K562 (cell line): ENCODE data around the gene CACNA1C. TPM values are rescaled to one million over a fixed set of nuclear protein-coding genes. Genes with fewer than 3 reads are reported as not detected.

Experiments
- ATAC-seq: fragments of 200-7000 bp; cut with Tn5 transposase; 3 replicates; pipeline ENCODE4 v1.9.1; 2020; ENCODE audit warnings: moderate library complexity
- BruUV-seq: library from RNA; stranded (reverse); fragments of 400-500 nt; replicated peaks from 2 replicates; lab custom pipeline; 2021; lab: Mats Ljungman, UMichigan
- CTCF ChIA-PET: fragments of 300-600 bp; formaldehyde crosslinking; extraction: SDS; loops from one replicate; lab custom pipeline; 2021; ENCODE audit warnings: low intra/inter-chr PET ratio; lab: Yijun Ruan, JAX
- POLR2A ChIA-PET: fragments of 300-600, 350-650 bp; sonication (Branson Sonifier 250); formaldehyde crosslinking; extraction: SDS; loops from one replicate; lab custom pipeline; 2021; ENCODE audit warnings: antibody characterized with exemption, inconsistent platforms; lab: Yijun Ruan, JAX
- DNase-seq, 4 experiments: peaks; one replicate each; pipeline versions ENCODE4 v3.0.0 to v3.0.0-alpha.2; 2011 to 2018; ENCODE audit warnings: low spot score in 3 of 4, mixed read lengths in 3 of 4; ENCODE audit errors: extremely low read depth in 1 of 4
- FAIRE-seq: peaks from 2 replicates; lab custom pipeline; 2011; peaks lifted over from hg19 to GRCh38; lab: Jason Lieb, UNC
- H2AFZ ChIP-seq: 2 replicates; pipeline ENCODE4 v1.6.0; 2011; ENCODE audit warnings: low read depth, low read length, control low read depth, inconsistent platforms
- H3K27ac ChIP-seq: fragments of 200-600 bp; 3 replicates; pipeline ENCODE4 v1.8.0; 2011; ENCODE audit warnings: low read depth, mild to moderate bottlenecking, control low read depth, inconsistent platforms, low read length, moderate library complexity, mixed read lengths; ENCODE audit errors: extremely low read depth
- H3K27me3 ChIP-seq, 2 experiments: fragments of 300-600 bp in 1 of 2; 2 replicates in 1 of 2; 3 replicates in 1 of 2; pipeline versions ENCODE4 v1.6.0 to v1.8.0; 2011; ENCODE audit warnings: inconsistent platforms in 2 of 2, low read length in 2 of 2, mild to moderate bottlenecking in 1 of 2, mixed read lengths in 1 of 2, moderate library complexity in 1 of 2; ENCODE audit not compliant: control insufficient read depth in 2 of 2, insufficient read depth in 2 of 2
- H3K36me3 ChIP-seq: fragments of 300-600 bp; 3 replicates; pipeline ENCODE4 v1.8.0; 2011; ENCODE audit warnings: mild to moderate bottlenecking, low read length, inconsistent platforms; ENCODE audit not compliant: control insufficient read depth, insufficient read depth
- H3K4me1 ChIP-seq, 2 experiments: fragments of 200-600 bp in 1 of 2; replicated peaks in 1 of 2; 2 replicates in 1 of 2; 3 replicates in 1 of 2; pipeline versions ENCODE4 v1.5.1 to v1.8.0; 2011; ENCODE audit warnings: inconsistent platforms in 2 of 2, low read length in 2 of 2, mild to moderate bottlenecking in 1 of 2, mixed read lengths in 1 of 2, moderate library complexity in 1 of 2; ENCODE audit not compliant: control insufficient read depth in 2 of 2, insufficient read depth in 2 of 2
- H3K4me2 ChIP-seq: 2 replicates; pipeline ENCODE4 v1.6.1; 2011; ENCODE audit warnings: low read length, control low read depth, inconsistent platforms, mixed read lengths; ENCODE audit not compliant: insufficient read depth
- H3K4me3 ChIP-seq: fragments of 200-600 bp; sonication (generic), shearing (Covaris generic); 2 replicates; pipeline ENCODE4 v1.5.1; 2016; ENCODE audit warnings: control low read depth, inconsistent platforms
- H3K79me2 ChIP-seq: fragments of 200-600 bp; 3 replicates; pipeline ENCODE4 v1.8.0; 2011; ENCODE audit warnings: low read length, inconsistent platforms; ENCODE audit not compliant: control insufficient read depth, insufficient read depth
- H3K9ac ChIP-seq, 2 experiments: 2 replicates each; pipeline versions ENCODE4 v1.6.0 to v1.6.1; 2011; ENCODE audit warnings: low read depth in 2 of 2, low read length in 2 of 2, control low read depth in 1 of 2, inconsistent platforms in 1 of 2, mild to moderate bottlenecking in 1 of 2, mixed read lengths in 1 of 2; ENCODE audit not compliant: insufficient read depth in 1 of 2
- H3K9me1 ChIP-seq: one replicate; pipeline ENCODE4 v1.6.0; 2011; ENCODE audit warnings: inconsistent platforms, mild to moderate bottlenecking, low read length, moderate library complexity; ENCODE audit not compliant: control insufficient read depth, insufficient read depth
- H3K9me3 ChIP-seq: replicated peaks from 2 replicates; pipeline ENCODE4 v1.5.1; 2011; ENCODE audit warnings: low read depth, low read length, inconsistent platforms; ENCODE audit not compliant: control insufficient read depth, insufficient read depth
- H4K20me1 ChIP-seq: replicated peaks from 2 replicates; pipeline ENCODE4 v1.6.1; 2011; ENCODE audit warnings: low read length, inconsistent platforms, mixed read lengths; ENCODE audit not compliant: control insufficient read depth, insufficient read depth
- BDP1 ChIP-seq: IDR thresholded peaks from 3 replicates; pipeline ENCODE4 v1.6.1; 2011; ENCODE audit not compliant: insufficient read length, insufficient read depth
- CBFB ChIP-seq: sonication (generic); formaldehyde crosslinking; IDR thresholded peaks from 2 replicates; pipeline ENCODE4 v1.4.0; 2020; ENCODE audit warnings: mild to moderate bottlenecking, missing genetic modification reagents
- CREBBP ChIP-seq: IDR thresholded peaks from one replicate; pipeline ENCODE4 v1.6.1; 2012; ENCODE audit warnings: low read depth, mild to moderate bottlenecking, control low read depth, inconsistent platforms, low read length
- ILK ChIP-seq: fragments of 450-650 bp; IDR thresholded peaks from 2 replicates; pipeline ENCODE4 v1.6.1; 2016; ENCODE audit warnings: missing genetic modification characterization, low read depth, mild to moderate bottlenecking, missing compliant biosample characterization, moderate library complexity, borderline replicate concordance
- MTF1 ChIP-seq: fragments of 250-450 bp; sonication (Bioruptor Pico); IDR thresholded peaks from 2 replicates; pipeline ENCODE4 v1.9.0; 2021; ENCODE audit warnings: moderate library complexity, mild to moderate bottlenecking, inconsistent platforms, borderline replicate concordance
- PRPF4 ChIP-seq: fragments of 200-400 bp; formaldehyde crosslinking; IDR thresholded peaks from one replicate; pipeline ENCODE4 v1.6.1; 2017; ENCODE audit warnings: low read length, low read depth, mild to moderate bottlenecking; ENCODE audit not compliant: insufficient read depth, poor library complexity, severe bottlenecking
- TBP ChIP-seq: optimal IDR thresholded peaks from 2 replicates; pipeline ENCODE3; 2011; ENCODE audit warnings: low read depth, low read length, improper control_type of control experiment
- ZNF165 ChIP-seq: fragments of 250-450 bp; sonication (Bioruptor Pico); IDR thresholded peaks from 2 replicates; pipeline ENCODE4 v1.4.0; 2020; ENCODE audit warnings: borderline replicate concordance
- ZNF444 ChIP-seq: fragments of 250-450 bp; sonication (Bioruptor Pico); IDR thresholded peaks from 2 replicates; pipeline ENCODE4 v1.4.0; 2020; ENCODE audit warnings: mild to moderate bottlenecking, moderate library complexity
- ZNF699 ChIP-seq: fragments of 250-450 bp; sonication (Bioruptor Pico); IDR thresholded peaks from 2 replicates; pipeline ENCODE4 v1.8.0; 2021; ENCODE audit warnings: mild to moderate bottlenecking, moderate library complexity; ENCODE audit not compliant: insufficient replicate concordance
- WGBS: fragments of 100-300 bp; shearing (Covaris generic); methylation state at CpG from one replicate; pipeline ENCODE4 v1.1.6; 2016; ENCODE audit warnings: low coverage, mixed read lengths; ENCODE audit not compliant: insufficient coverage; ENCODE audit errors: missing lambda C conversion rate; 5-methylcytosine and 5-hydroxymethylcytosine counted together
- in situ Hi-C: fragments of 300-500 bp; cut with MboI; formaldehyde crosslinking; loops from 4 replicates; pipeline ENCODE4 v1.15.0; 2018; ENCODE audit warnings: inconsistent platforms, mixed read lengths
- intact Hi-C: fragments of 100-400 bp; cut with micrococcal nuclease; formaldehyde crosslinking; loops from 2 replicates; pipeline ENCODE4 v1.14.2; 2022
- polyA plus RNA-seq, 8 experiments: library from polyadenylated mRNA; depleted of rRNA in 4 of 8; stranded (reverse) in 5 of 8; unstranded in 3 of 8; fragments of >200 nt; fragmentation: Nextera tagmentation in 2 of 8; fragmentation: Illumina TruSeq in 1 of 8; extraction: Ambion mirVana in 2 of 8; extraction: Trizol in 1 of 8; gene quantifications; 2 replicates each; pipeline versions ENCODE4 v1.2.1 to v1.2.3, GENCODE V29; 2011 to 2014; ENCODE audit warnings: inconsistent platforms in 1 of 8, missing spikeins in 1 of 8
- total RNA-seq, 7 experiments: library from RNA; depleted of rRNA in 6 of 7; stranded (reverse); fragments of >200 nt in 6 of 7; fragmentation: Illumina TruSeq in 2 of 7; extraction: Trizol in 2 of 7; gene quantifications; 2 replicates each; pipeline versions ENCODE4 v1.2.1 to v1.2.3, GENCODE V29; 2011 to 2021; ENCODE audit warnings: low replicate concordance in 1 of 7
- TF ChIP-seq, protein P1 (sequence below): sonication (generic); formaldehyde crosslinking; IDR thresholded peaks from 2 replicates; pipeline ENCODE4 v1.9.0; 2022; ENCODE audit warnings: mild to moderate bottlenecking, missing genetic modification reagents
- TF ChIP-seq, protein P2 (sequence below), 2 experiments: IDR thresholded peaks in 1 of 2; conservative IDR thresholded peaks in 1 of 2; 2 replicates each; pipeline ENCODE4 v1.6.1; 2016; ENCODE audit warnings: low read depth in 2 of 2, mild to moderate bottlenecking in 1 of 2, missing compliant biosample characterization in 1 of 2, missing genetic modification characterization in 1 of 2, moderate library complexity in 1 of 2

Gene CACNA1C
- total and polyA plus RNA-seq, 9 of the 15 experiments (the other 6 are each of a cell fraction or from before 2014, with no cell fraction given) = not detected

DNA sequence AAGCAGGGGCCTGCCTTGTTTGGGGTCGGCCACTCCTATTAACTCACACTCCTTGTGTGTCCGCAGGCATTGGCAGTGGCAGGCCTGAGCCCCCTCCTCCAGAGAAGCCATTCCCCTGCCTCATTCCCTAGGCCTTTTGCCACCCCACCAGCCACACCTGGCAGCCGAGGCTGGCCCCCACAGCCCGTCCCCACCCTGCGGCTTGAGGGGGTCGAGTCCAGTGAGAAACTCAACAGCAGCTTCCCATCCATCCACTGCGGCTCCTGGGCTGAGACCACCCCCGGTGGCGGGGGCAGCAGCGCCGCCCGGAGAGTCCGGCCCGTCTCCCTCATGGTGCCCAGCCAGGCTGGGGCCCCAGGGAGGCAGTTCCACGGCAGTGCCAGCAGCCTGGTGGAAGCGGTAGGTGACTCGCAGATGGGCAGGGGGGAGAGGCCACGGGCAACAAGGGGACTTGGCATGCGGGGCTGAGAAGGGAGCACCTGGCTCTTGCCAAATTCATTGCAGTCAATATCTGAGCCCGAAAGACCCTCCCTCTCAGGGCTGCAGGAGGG lies 635.7 kb downstream of the CACNA1C start:
- H3K9me1 ChIP-seq = no peaks in the 10 kb centered on the region
- BruUV-seq = no TSS peak
- intact Hi-C loops = no loop called here
- ChIA-PET CTCF (no interaction called here), POLR2A (no interaction called here)
- H3K9ac ChIP-seq = no peak overlapping the region
- no peak overlapping the region for H3K27ac ChIP-seq
- DNase-seq (no peak), ATAC-seq (no peak), FAIRE-seq (no peak)
- H3K9me3 ChIP-seq = no peaks in the 10 kb centered on the region
- H3K4me1 ChIP-seq = peaks cover 0 to 11% of the 10 kb centered on the region in 2 experiments; a peak in 2 of 5 replicates
- no peaks in the 10 kb centered on the region for H3K79me2 ChIP-seq
- TF ChIP-seq MTF1 (CRISPR knock-in tag) (no peak), BDP1 (no peak), ZNF444 (CRISPR knock-in tag) (no peak), PRPF4 (no peak), ZNF699 (CRISPR knock-in tag) (no peak), TBP (no peak), CBFB (no peak), ILK (tag) (no peak), CREBBP (no peak), ZNF165 (CRISPR knock-in tag) (no peak)
- TF ChIP-seq, protein P1, sequence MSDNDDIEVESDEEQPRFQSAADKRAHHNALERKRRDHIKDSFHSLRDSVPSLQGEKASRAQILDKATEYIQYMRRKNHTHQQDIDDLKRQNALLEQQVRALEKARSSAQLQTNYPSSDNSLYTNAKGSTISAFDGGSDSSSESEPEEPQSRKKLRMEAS (CRISPR knock-in tag) = no peak
- TF ChIP-seq, protein P2, sequence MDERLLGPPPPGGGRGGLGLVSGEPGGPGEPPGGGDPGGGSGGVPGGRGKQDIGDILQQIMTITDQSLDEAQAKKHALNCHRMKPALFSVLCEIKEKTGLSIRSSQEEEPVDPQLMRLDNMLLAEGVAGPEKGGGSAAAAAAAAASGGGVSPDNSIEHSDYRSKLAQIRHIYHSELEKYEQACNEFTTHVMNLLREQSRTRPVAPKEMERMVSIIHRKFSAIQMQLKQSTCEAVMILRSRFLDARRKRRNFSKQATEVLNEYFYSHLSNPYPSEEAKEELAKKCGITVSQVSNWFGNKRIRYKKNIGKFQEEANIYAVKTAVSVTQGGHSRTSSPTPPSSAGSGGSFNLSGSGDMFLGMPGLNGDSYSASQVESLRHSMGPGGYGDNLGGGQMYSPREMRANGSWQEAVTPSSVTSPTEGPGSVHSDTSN (CRISPR knock-in tag; IDR thresholded peaks at IDR 0.05; ENCODE audit: low read depth) = no peak
- TF ChIP-seq, protein P2 (tag; conservative IDR thresholded peaks at IDR 0.05; ENCODE audit: low read depth) = no peak
- no peak overlapping the region for H3K4me2 ChIP-seq
- peaks cover 8 to 22% of the 10 kb centered on the region in 2 experiments; a peak in 4 of 5 replicates for H3K27me3 ChIP-seq
- no peaks in the 10 kb centered on the region for H3K36me3 ChIP-seq
- H2AFZ ChIP-seq = no peak overlapping the region
- in situ Hi-C loops = no loop called here
- no peak overlapping the region for H3K4me3 ChIP-seq
- no peaks in the 10 kb centered on the region for H4K20me1 ChIP-seq
- WGBS = 3% methylated on average over 14 of the region's 20 CpGs
